T follicular helper cell (primary cell): ENCODE data around the gene UST.
"Not testable (repeated sequence)": the region's sequence is repeated elsewhere in the genome, so short reads cannot be mapped to it uniquely, and the experiment has no call there.

ENCODE experiments used
- DNase-seq: peaks from one replicate; pipeline ENCODE4 v3.0.0-alpha.2; 2020; ENCODE audit warnings: low read depth

Gene UST

GRCh38 chr6:148765898-148766808 is 19.3 kb downstream of the UST start:
- DNase-seq: no peak

GRCh38 chr6:148768646-148769270 is 21.9 kb downstream of the UST start:
- no peak for DNase-seq

GRCh38 chr6:148769304-148769968 is 22.6 kb downstream of the UST start:
- no peak for DNase-seq

- DNase-seq: no peak
These were observed 23.8 kb downstream of the UST start for GRCh38 chr6:148770408-148771211.

GRCh38 chr6:148771212-148771601 is 24.4 kb downstream of the UST start:
- no peak for DNase-seq

- no peak for DNase-seq
These were observed 25.2 kb downstream of the UST start for GRCh38 chr6:148771896-148772554.

GRCh38 chr6:148775161-148775560 is 28.3 kb downstream of the UST start:
- DNase-seq: no peak

- DNase-seq: no peak
These were observed 29.8 kb downstream of the UST start for GRCh38 chr6:148776321-148777308.

- no peak for DNase-seq
These were observed 32.3 kb downstream of the UST start for GRCh38 chr6:148779142-148779562.

GRCh38 chr6:148780423-148780822 is 33.6 kb downstream of the UST start:
- not testable (repeated sequence) for DNase-seq

- no peak for DNase-seq
These were observed 34.1 kb downstream of the UST start for GRCh38 chr6:148780918-148781436.

- no peak for DNase-seq
These were observed 43.1 kb downstream of the UST start for GRCh38 chr6:148789948-148790347.

- no peak for DNase-seq
These were observed 43.6 kb downstream of the UST start for GRCh38 chr6:148790404-148790803.

- no peak for DNase-seq
These were observed 44.0 kb downstream of the UST start for GRCh38 chr6:148790817-148791216.

GRCh38 chr6:148791372-148791771 is 44.5 kb downstream of the UST start:
- no peak for DNase-seq

GRCh38 chr6:148793721-148794120 is 46.9 kb downstream of the UST start:
- DNase-seq: no peak

GRCh38 chr6:148794797-148795196 is 48.0 kb downstream of the UST start:
- DNase-seq: no peak

- DNase-seq: no peak
These were observed 48.7 kb downstream of the UST start for GRCh38 chr6:148795563-148795962.

- DNase-seq: no peak
These were observed 52.8 kb downstream of the UST start for GRCh38 chr6:148799647-148800046.

- DNase-seq: no peak
These were observed 53.7 kb downstream of the UST start for GRCh38 chr6:148800536-148800935.
